NCI-H526 treated with DMSO at 0.1 percent for 48 hours (cell line): ENCODE results near the gene JUND.
"Not testable (repeated sequence)": the region's sequence is repeated elsewhere in the genome, so short reads cannot be mapped to it uniquely, and the experiment has no call there.

Experiments used
- DNase-seq: peaks from one replicate; lab custom pipeline; 2025; lab: John Stamatoyannopoulos, UW

JUND gene

DNA sequence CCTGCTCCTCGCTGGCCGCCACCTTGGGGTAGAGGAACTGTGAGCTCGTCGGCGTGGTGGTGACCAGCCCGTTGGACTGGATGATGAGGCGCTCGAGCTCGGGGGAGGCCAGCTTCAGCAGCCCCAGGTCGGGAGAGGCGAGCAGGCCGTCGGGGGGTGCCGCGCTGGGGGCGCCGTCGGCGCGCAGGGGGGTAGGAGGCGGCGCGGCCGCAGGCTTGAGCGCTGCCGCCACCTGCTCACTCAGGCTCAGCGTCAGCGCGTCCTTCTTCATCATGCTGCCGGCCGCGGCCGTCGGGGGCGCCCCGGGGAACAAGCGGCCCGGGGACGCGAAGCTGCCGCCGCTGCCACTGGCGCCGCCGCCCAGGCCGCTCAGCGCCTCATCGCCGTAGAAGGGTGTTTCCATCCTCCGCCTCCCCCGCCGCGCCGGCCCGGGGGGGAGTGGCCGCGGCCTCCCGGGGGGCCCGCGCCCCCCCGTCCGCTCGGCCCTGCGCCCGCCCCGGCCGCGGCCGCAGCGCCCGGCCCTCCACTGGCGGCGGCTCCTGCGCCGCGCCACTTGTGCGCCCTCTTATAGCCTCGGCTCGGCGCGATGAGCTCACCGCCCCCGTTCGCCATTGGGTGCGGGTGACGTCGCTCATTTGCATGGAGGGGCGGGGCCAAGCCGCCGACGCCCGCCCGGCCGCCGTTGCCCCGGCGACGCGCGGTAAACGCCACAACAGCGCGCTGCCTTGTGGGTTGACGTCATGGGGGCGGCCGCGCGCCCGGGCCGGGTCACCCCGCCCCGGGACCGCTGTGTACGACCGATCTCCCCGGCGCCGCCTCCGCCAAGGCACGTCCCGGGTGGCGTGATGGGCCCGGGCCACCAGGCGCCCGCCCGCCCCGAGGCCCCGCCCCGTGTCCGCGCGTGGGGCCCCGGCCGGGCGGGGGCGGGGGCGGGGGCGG, at the start of gene JUND:
Gene JUND, minus strand, starts transcription at position 541 of the 939 bp plus-strand sequence. Its CDS starts 138 bp downstream, at position 403.
- DNase-seq: peak; percentile 74

DNA sequence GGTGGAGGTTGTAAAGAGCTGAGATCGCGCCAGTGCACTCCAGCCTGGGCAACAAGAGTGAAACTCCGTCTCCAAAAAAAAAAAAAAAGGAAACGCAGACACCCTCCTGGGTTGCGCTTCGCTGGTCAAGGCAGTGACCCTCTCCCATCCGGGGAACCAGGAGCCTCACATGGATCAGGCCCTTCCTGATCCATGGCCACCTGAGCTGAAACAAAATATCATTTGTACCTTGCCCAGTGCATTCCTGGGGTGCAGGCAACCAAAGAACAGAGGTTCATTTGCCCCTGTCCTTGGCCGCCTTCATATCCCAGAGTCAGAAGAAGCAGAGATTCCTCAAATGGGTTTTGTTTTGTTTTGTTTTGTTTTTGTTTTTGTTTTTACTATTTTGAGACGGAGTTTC, 49.4 kb upstream of the JUND start:
- no peak for DNase-seq

- DNase-seq: no peak
These were observed 47.6 kb upstream of the JUND start for GRCh38 chr19:18329035-18329376.

- peak; percentile 83 for DNase-seq
These were observed 47.1 kb upstream of the JUND start for GRCh38 chr19:18328340-18329034.

DNA sequence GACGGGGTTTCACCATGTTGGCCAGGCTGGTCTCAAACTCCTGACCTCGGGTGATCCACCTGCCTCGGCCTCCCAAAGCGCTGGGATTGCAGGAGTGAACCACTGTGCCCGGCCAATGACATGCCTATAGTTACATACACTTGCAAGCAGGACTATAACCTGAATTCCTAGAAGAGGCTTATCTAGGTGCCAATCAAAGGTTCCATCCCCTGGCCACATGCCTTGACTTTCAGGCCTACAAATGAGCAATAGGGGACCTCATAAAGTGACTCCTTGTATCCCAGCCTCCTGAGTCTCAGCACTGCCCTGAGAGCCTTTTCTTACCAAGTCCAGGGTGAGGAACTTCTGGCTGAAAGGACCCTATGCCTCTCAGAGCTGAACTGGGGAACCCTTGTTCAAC, 45.4 kb upstream of the JUND start:
- no peak for DNase-seq

- not testable (repeated sequence) for DNase-seq
These were observed 42.9 kb upstream of the JUND start for GRCh38 chr19:18324373-18324731.

DNA sequence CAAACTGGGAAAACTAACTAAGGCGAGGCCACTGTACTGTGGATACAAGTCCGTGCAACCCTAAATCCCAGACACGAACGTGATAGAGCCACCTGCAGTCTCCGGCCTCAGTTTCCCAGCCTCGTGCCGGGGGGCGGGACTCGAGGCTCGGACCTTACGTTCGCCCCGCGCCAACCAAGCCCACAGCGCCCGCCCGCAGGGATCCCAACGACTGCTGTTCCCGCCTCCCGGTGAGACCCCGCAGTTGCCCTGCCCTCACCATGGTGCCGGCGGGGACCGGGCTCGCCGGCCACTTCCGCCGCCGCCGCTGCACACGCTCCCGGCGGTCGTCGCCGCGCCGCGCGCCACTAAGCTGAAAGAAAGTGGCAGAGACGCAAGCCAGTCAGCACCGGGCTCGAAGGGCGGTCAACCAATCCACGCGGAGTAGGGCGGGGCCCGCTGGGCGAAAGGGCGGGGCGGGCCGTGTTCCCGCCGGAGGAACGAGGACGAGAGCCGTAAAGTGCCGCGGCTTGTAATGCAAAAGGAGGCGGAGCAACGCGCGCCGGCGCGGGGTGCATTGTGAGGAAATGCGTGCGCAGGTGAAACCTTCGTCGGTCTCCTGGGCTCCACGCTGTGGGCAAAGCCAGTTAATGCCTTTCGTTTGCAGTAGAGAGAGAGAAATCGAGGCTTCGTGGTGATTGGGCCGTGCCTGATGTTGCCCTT, 41.5 kb upstream of the JUND start, which contains the start of gene LSM4:
Gene LSM4, minus strand, starts transcription at position 318 of the 702 bp plus-strand sequence. Its CDS starts 56 bp downstream, at position 262.
- peak; percentile 81 for DNase-seq

DNA sequence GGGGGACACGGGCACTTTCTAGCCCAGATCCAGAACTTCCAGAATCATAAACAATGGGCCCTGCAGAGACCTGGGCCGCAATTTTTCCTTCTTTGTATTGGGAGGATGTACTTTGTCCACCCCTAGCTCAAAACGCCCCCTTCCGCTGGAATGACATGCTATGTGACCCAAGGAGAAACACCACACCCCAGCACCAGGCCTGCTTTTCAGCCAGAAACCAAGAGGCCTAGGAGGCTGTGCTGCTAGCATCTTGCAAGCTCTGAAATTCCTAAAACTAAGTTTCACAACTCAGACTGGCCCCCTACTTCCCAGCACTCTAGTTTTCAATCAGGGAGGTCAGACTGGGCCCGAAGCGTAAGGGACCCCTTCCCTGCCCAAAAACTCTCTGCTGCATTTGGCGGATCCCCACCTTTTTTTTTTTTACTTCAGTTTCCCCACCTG, 40.9 kb upstream of the JUND start:
- DNase-seq: no peak

- DNase-seq: no peak
These were observed 40.3 kb upstream of the JUND start for GRCh38 chr19:18321734-18322102.

GRCh38 chr19:18320865-18321733, 39.7 kb upstream of the JUND start:
- no peak for DNase-seq

- DNase-seq: no peak
These were observed 38.2 kb upstream of the JUND start for GRCh38 chr19:18319591-18320135.

DNA sequence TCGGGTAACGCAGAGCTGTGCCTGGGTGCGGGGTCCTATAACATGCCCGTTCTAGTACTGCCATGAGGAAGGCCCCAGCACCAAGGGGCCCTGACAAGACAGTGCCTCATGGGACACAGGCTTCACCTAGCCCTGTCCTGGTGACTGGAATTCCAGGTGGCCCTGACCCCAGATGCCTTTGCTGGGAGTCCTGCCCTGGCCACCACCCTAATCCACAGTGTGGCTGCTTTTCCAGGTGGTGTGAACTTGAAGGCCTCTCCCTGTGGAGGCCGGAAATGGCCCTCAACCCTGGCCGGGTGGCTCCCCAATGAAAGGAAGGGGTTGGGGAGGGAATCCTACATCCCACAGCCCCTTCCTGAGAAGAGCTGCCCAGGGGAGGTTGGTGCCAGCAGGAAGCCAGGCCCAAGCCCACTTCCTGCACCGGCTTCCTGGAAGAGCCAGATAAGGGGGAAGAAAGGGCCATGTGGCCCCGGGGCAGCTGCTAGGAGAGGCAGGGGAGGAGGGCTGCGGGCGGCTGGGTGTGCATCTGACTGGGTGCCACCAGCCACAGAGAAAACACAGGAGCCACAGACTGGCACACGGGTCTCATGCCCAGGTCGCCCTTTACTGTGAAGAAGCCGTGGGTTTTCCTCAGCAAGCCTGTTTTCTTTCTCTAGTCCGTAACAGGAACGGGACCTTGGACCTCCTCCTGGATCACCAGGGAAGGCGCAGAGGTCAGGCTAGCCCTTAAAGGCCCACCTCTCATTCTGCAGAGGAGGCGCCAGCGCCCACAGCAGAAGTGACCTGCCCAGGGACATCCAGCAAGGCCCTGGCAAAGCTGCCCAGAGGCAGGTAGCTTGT, 36.8 kb upstream of the JUND start:
- DNase-seq: no peak

DNA sequence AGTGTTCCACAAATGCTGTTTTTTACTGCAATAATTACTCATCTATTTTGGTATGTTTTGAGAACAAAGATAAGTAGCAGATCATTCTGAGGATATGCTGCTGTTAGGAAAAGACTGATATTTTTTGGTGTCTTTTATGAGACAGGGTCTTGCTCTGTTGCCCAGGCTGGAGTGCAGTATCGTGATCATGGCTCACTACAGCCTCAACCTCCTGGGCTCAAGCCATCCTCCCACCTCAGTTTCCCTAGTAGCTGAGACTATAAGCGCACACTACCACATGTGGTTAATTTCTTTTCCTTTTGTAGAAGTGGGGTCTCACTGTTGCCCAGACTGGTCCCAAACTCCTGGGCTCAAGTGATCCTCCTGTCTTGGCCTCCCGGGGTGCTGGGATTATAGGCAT, 32.0 kb upstream of the JUND start:
- DNase-seq: no peak

DNA sequence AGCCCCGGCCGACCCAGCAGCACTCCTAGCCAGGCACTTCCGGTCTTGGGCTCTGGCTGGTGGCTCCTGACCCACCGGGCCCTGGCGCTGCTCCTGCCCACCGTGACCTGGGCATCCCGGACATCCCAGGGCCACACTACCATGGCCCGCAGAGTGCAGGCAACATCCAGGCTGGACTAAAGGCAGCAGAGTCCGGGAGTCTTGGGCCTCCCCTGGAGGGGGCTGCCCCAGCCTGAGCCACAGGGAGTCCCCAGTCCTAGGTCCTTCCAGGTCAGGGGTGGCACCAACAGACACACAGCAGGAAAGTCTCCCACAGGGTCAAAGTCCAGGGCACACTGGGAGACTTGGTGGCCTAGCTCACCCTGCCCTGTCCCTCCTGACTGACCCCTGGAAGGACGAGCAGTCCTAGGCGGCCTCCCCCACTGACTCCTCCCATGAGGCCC, 30.7 kb upstream of the JUND start:
- no peak for DNase-seq

DNA sequence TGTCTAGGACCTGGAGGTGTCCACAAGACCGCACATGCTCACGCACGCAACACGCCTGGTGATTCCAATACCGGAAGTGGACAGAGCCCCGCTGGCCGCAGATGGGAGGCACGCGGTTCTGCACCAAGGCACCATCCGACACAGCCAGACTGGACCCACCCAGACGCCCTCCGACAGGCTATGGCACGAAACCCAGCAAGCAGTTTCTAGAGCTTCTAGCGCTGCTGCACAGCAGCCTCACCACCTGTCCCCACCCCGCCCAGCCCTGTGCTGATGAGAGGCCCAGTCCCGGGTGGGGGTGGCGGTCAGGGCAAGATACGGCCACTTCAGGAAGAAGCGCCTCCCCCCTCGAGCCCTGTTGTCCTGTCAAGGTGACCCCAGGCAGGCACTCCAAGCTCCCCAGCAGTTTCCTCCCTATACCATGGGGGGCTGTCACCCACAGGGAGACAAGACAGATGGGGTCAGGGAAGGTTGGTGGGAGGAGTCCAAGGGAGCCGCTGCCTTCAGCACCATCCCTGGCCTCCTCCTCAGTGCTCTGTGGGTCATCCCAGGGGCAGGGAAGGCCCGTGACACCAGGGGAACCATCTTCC, 30.2 kb upstream of the JUND start:
- DNase-seq: no peak

- DNase-seq: no peak
These were observed 29.5 kb upstream of the JUND start for GRCh38 chr19:18310966-18311365.

- no peak for DNase-seq
These were observed 28.9 kb upstream of the JUND start for GRCh38 chr19:18310118-18310909.

DNA sequence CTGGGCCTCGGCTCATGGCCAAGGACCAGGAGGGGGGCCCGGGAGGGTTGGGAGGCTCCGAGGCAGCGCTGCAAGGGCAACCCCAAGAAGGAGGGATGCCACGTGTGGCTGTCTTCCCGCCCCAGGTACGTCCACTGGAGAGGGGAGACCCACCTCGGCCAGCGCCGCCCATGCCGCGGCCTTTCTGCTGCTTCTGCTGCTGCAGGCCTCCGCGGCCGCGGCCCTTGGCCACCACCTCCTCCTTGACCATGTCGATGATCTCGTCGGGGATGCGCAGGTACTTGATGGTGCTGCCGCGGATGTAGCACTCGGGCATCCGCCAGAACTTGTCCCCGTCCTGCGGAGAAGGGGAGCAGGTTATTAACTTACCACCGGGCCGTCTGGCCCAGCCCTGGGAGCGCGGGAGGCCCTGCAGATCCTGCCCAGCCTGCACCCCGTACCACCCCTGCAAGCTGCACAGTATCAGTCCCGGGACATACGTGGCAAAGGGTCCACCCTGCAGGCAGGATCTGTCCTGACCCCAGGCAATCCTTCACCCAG, 28.2 kb upstream of the JUND start:
- no peak for DNase-seq

- no peak for DNase-seq
These were observed 27.5 kb upstream of the JUND start for GRCh38 chr19:18308948-18309325.
